ENCODE results near the gene PAIP1.
A peak's percentile ranks its signal among the peaks of the same experiment; 100 is the strongest.
"Not testable (repeated sequence)": the region's sequence is repeated elsewhere in the genome, so short reads cannot be mapped to it uniquely, and the experiment has no call there.

The PAIP1 gene

GRCh38 chr5:43520615-43521014 lies 36.3 kb downstream of the PAIP1 start:
- no peak for DNase-seq (ENCODE audit: low spot score)

- DNase-seq (ENCODE audit: low spot score): no peak
These were observed 41.2 kb downstream of the PAIP1 start for GRCh38 chr5:43515678-43516048.

GRCh38 chr5:43514816-43515677 lies 41.8 kb downstream of the PAIP1 start, which contains the start of gene C5orf34:
Gene C5orf34 (minus strand): TSS chr5:43515148. CDS start chr5:43509339, 5,809 bp downstream.
- DNase-seq (ENCODE audit: low spot score): peak; percentile 99

- DNase-seq (ENCODE audit: low spot score): peak; percentile 77
These were observed 42.4 kb downstream of the PAIP1 start for GRCh38 chr5:43514471-43514815.

GRCh38 chr5:43514025-43514424 lies 42.9 kb downstream of the PAIP1 start:
- no peak for DNase-seq (ENCODE audit: low spot score)

- DNase-seq (ENCODE audit: low spot score): not testable (repeated sequence)
These were observed 45.8 kb downstream of the PAIP1 start for GRCh38 chr5:43511062-43511461.

GRCh38 chr5:43498581-43498980 lies 58.3 kb downstream of the PAIP1 start:
- no peak for DNase-seq (ENCODE audit: low spot score)

- DNase-seq (ENCODE audit: low spot score): no peak
These were observed 59.4 kb downstream of the PAIP1 start for GRCh38 chr5:43497311-43498104.

GRCh38 chr5:43491326-43491725 lies 65.6 kb downstream of the PAIP1 start:
- no peak for DNase-seq (ENCODE audit: low spot score)

- DNase-seq (ENCODE audit: low spot score): no peak
These were observed 70.5 kb downstream of the PAIP1 start for GRCh38 chr5:43486353-43486752.

- no peak for DNase-seq (ENCODE audit: low spot score)
These were observed 71.5 kb downstream of the PAIP1 start for GRCh38 chr5:43485406-43485805.

GRCh38 chr5:43484106-43484849 lies 72.6 kb downstream of the PAIP1 start:
- peak; percentile 89 for DNase-seq (ENCODE audit: low spot score)

GRCh38 chr5:43483298-43484105 lies 73.4 kb downstream of the PAIP1 start, which contains the start of gene TMEM267:
Gene TMEM267 (minus strand): TSS chr5:43483865. CDS start chr5:43453969, 29,896 bp downstream.
- DNase-seq (ENCODE audit: low spot score): peak; percentile 90

GRCh38 chr5:43482490-43483297 lies 74.2 kb downstream of the PAIP1 start:
- DNase-seq (ENCODE audit: low spot score): peak; percentile 50
